Measurements from ENCODE around the gene EYS.

The EYS gene

DNA sequence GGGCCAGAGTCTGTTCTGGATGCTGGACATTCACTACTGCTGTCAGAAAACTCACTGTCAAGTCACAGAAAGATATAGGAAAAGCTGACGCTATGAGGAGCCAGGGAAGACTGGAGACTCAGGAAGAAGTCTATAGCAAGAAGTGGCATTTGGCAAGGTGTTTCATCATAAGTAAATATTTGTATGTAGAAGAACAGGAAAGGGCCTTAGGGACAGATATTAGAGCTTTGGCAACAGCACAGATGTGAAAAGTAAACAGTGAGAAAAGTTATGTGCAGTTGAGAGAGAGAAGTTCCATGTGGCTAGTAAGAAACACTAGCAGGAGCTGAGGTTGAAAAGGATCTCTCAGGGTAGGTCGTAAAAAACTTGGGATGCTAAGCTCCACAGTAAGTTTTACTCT, 1202.5 kb downstream of the EYS start:
- TF ChIP-seq, protein P1, sequence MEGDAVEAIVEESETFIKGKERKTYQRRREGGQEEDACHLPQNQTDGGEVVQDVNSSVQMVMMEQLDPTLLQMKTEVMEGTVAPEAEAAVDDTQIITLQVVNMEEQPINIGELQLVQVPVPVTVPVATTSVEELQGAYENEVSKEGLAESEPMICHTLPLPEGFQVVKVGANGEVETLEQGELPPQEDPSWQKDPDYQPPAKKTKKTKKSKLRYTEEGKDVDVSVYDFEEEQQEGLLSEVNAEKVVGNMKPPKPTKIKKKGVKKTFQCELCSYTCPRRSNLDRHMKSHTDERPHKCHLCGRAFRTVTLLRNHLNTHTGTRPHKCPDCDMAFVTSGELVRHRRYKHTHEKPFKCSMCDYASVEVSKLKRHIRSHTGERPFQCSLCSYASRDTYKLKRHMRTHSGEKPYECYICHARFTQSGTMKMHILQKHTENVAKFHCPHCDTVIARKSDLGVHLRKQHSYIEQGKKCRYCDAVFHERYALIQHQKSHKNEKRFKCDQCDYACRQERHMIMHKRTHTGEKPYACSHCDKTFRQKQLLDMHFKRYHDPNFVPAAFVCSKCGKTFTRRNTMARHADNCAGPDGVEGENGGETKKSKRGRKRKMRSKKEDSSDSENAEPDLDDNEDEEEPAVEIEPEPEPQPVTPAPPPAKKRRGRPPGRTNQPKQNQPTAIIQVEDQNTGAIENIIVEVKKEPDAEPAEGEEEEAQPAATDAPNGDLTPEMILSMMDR (IDR thresholded peaks at IDR 0.05; ENCODE audit: low read depth, low read length), result no peak
- in situ Hi-C loops (cut with HindIII; ENCODE audit: low sequenced_read_pairs), result no loop called here
- DNase-seq (ENCODE audit: low read depth, low spot score), result no peak
- H3K4me3 ChIP-seq (ENCODE audit: low read depth, low read length), result no peak overlapping the region

DNA sequence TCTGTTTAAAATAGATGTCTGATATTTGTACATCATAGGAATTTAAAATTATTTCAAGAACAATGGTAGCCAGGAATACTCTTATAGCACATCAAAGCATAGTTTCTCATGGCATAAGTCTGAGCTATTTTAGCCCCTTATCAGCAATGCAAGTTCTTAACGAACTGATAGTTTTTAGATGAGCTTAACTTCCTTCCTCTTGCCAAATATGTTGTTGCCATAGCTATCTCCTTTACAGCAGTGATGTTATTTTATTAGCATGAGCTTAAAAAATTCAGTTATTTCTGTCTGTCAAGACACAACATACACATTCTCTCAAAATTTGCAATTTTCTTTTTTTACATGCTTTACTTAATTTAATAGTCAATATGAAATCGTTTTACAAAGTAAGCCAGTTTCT, 1204.2 kb downstream of the EYS start:
- in situ Hi-C loops (cut with HindIII; ENCODE audit: low sequenced_read_pairs), result no loop called here
- H3K4me3 ChIP-seq (ENCODE audit: low read depth, low read length), result no peak overlapping the region
- DNase-seq (ENCODE audit: low read depth, low spot score), result no peak
- TF ChIP-seq, protein P1 (IDR thresholded peaks at IDR 0.05; ENCODE audit: low read depth, low read length), result no peak

- no peak overlapping the region for H3K4me3 ChIP-seq (ENCODE audit: low read depth, low read length)
- TF ChIP-seq, protein P1 (IDR thresholded peaks at IDR 0.05; ENCODE audit: low read depth, low read length), result no peak
- in situ Hi-C loops (cut with HindIII; ENCODE audit: low sequenced_read_pairs), result no loop called here
- DNase-seq (ENCODE audit: low read depth, low spot score), result no peak
Observed at GRCh38 chr6:64497634-64498033, 1209.4 kb downstream of the EYS start.

- in situ Hi-C loops (cut with HindIII; ENCODE audit: low sequenced_read_pairs), result no loop called here
- TF ChIP-seq, protein P1 (IDR thresholded peaks at IDR 0.05; ENCODE audit: low read depth, low read length), result no peak
- no peak overlapping the region for H3K4me3 ChIP-seq (ENCODE audit: low read depth, low read length)
- no peak for DNase-seq (ENCODE audit: low read depth, low spot score)
Observed at GRCh38 chr6:64489763-64490162, 1217.3 kb downstream of the EYS start.

DNA sequence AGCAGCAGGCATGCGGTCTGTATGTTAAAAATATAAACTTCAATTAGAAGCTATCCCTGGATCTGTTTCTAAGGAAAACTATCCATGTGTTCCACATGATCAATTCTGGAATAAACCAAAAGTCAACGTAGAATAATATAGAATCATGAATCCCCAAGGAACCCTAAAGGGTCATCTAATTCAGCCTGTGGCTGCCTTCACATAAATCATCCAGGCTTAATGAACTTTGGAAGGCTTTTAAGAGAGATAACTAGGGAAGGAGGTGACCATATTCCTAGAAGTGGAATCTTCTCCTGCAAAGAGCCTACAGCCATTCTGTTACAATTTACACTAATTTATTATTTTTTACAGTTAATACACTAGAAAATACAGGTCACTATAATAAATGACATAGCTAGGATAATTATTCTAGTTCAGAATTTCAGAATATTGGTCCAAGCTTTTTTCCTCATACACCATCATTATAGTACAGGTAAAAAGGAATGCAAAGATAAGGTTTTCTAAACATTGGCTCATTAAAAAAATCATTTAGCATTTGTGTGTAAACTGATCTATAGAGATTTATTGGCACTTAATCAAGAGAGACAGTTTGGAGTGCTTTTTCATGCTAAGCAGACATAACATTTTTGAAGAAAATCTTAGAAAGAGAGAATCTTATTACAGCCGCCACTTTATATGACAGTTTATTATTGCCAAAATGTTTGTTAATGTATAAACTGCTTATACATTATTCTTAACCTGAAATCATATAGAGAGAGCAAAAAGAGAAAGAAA, 1220.3 kb downstream of the EYS start:
- TF ChIP-seq, protein P1 (IDR thresholded peaks at IDR 0.05; ENCODE audit: low read depth, low read length), result no peak
- no peak overlapping the region for H3K4me3 ChIP-seq (ENCODE audit: low read depth, low read length)
- DNase-seq (ENCODE audit: low read depth, low spot score), result no peak
- in situ Hi-C loops (cut with HindIII; ENCODE audit: low sequenced_read_pairs), result no loop called here

- TF ChIP-seq, protein P1 (IDR thresholded peaks at IDR 0.05; ENCODE audit: low read depth, low read length), result no peak
- in situ Hi-C loops (cut with HindIII; ENCODE audit: low sequenced_read_pairs), result no loop called here
- DNase-seq (ENCODE audit: low read depth, low spot score), result no peak
- H3K4me3 ChIP-seq (ENCODE audit: low read depth, low read length), result no peak overlapping the region
Observed at GRCh38 chr6:64483956-64484499, 1223.0 kb downstream of the EYS start.
